Hematopoietic multipotent progenitor cell treated with erythropoietin and hydrocortisone succinate and interleukin-3 and kit ligand, for 15 days (in vitro differentiated cells): Measurements from ENCODE around the gene WARS2.

Experiments
- DNase-seq: peaks from one replicate; pipeline ENCODE4 v3.0.0-alpha.2; 2015; ENCODE audit warnings: low spot score

The WARS2 gene

GRCh38 chr1:119081700-119082099 is 58.8 kb downstream of the WARS2 start:
- DNase-seq, result no peak

- DNase-seq, result no peak
These were observed 59.2 kb downstream of the WARS2 start for GRCh38 chr1:119081267-119081666.

GRCh38 chr1:119080586-119080985 is 59.9 kb downstream of the WARS2 start:
- no peak for DNase-seq

- no peak for DNase-seq
These were observed 60.6 kb downstream of the WARS2 start for GRCh38 chr1:119079881-119080280.

GRCh38 chr1:119075614-119076013 is 64.8 kb downstream of the WARS2 start:
- no peak for DNase-seq

- DNase-seq, result no peak
These were observed 69.1 kb downstream of the WARS2 start for GRCh38 chr1:119071321-119071720.

GRCh38 chr1:119069682-119070081 is 70.8 kb downstream of the WARS2 start:
- DNase-seq, result no peak

GRCh38 chr1:119068427-119068826 is 72.0 kb downstream of the WARS2 start:
- no peak for DNase-seq

GRCh38 chr1:119061700-119062099 is 78.8 kb downstream of the WARS2 start:
- DNase-seq, result no peak

GRCh38 chr1:119055568-119055967 is 84.9 kb downstream of the WARS2 start:
- no peak for DNase-seq

- no peak for DNase-seq
These were observed 86.5 kb downstream of the WARS2 start for GRCh38 chr1:119053917-119054316.

- no peak for DNase-seq
These were observed 88.2 kb downstream of the WARS2 start for GRCh38 chr1:119052267-119052666.

- DNase-seq, result no peak
These were observed 91.6 kb downstream of the WARS2 start for GRCh38 chr1:119048624-119049404.

GRCh38 chr1:119046785-119047438 is 93.5 kb downstream of the WARS2 start:
- DNase-seq, result no peak

GRCh38 chr1:119046429-119046784 is 94.0 kb downstream of the WARS2 start:
- no peak for DNase-seq

- DNase-seq, result no peak
These were observed 95.2 kb downstream of the WARS2 start for GRCh38 chr1:119045096-119045746.

- DNase-seq, result no peak
These were observed 99.5 kb downstream of the WARS2 start for GRCh38 chr1:119040906-119041305.

GRCh38 chr1:119040489-119040888 is 100.0 kb downstream of the WARS2 start:
- no peak for DNase-seq

- no peak for DNase-seq
These were observed 102.1 kb downstream of the WARS2 start for GRCh38 chr1:119038363-119038762.

GRCh38 chr1:119034359-119034758 is 106.1 kb downstream of the WARS2 start:
- DNase-seq, result no peak

GRCh38 chr1:119032986-119033385 is 107.5 kb downstream of the WARS2 start:
- no peak for DNase-seq

GRCh38 chr1:119027759-119028158 is 112.7 kb downstream of the WARS2 start:
- DNase-seq, result no peak

- DNase-seq, result no peak
These were observed 113.5 kb downstream of the WARS2 start for GRCh38 chr1:119026956-119027355.
